CD14-positive monocyte (primary cell): ENCODE data around the gene FKBP9. TPM values are rescaled to one million over a fixed set of nuclear protein-coding genes. Genes with fewer than 3 reads are reported as not detected.

Experiments
- DNase-seq, 3 donors: peaks; one replicate each; pipeline ENCODE4 v3.0.0-alpha.2; 2011 to 2022
- H2AFZ ChIP-seq: 2 replicates; pipeline ENCODE4 v1.6.0; 2012; ENCODE audit warnings: mild to moderate bottlenecking, low read depth, low read length, inconsistent platforms; ENCODE audit not compliant: insufficient read depth, poor library complexity, severe bottlenecking
- H3K27ac ChIP-seq, 2 donors: 1 replicate in 1 of 2; 2 replicates in 1 of 2; pipeline ENCODE4 v1.5.1; 2012 to 2013; ENCODE audit warnings: low read length in 2 of 2, control low read depth in 1 of 2, inconsistent platforms in 1 of 2, low read depth in 1 of 2, mild to moderate bottlenecking in 1 of 2
- H3K27me3 ChIP-seq, 2 donors: one replicate each; pipeline versions ENCODE4 v1.6.0 to v1.6.1; 2011 to 2013; ENCODE audit warnings: low read length in 2 of 2; ENCODE audit not compliant: control insufficient read depth in 2 of 2, insufficient read depth in 2 of 2
- H3K36me3 ChIP-seq, 2 donors: replicated peaks in 1 of 2; 1 replicate in 1 of 2; 2 replicates in 1 of 2; pipeline versions ENCODE4 v1.5.1 to v1.6.1; 2012 to 2013; ENCODE audit warnings: low read length in 2 of 2, control low read depth in 1 of 2, inconsistent platforms in 1 of 2, mild to moderate bottlenecking in 1 of 2; ENCODE audit not compliant: insufficient read depth in 2 of 2, control insufficient read depth in 1 of 2
- H3K4me1 ChIP-seq, 2 donors: 1 replicate in 1 of 2; 2 replicates in 1 of 2; pipeline versions ENCODE4 v1.5.1 to v1.6.1; 2012 to 2013; ENCODE audit warnings: low read length in 2 of 2, control low read depth in 1 of 2, inconsistent platforms in 1 of 2, mild to moderate bottlenecking in 1 of 2, moderate library complexity in 1 of 2; ENCODE audit not compliant: insufficient read depth in 2 of 2, control insufficient read depth in 1 of 2
- H3K4me2 ChIP-seq: replicated peaks from 2 replicates; pipeline ENCODE3; 2012; ENCODE audit warnings: low read length, moderate library complexity, mild to moderate bottlenecking; ENCODE audit not compliant: poor library complexity, severe bottlenecking; ENCODE audit errors: extremely low read depth
- H3K4me3 ChIP-seq, 3 experiments: fragments of 200-600 bp in 1 of 3; sonication (generic) in 1 of 3; replicated peaks in 1 of 3; 1 replicate in 2 of 3; 2 replicates in 1 of 3; pipeline ENCODE4 v1.5.1; 2011 to 2013; ENCODE audit warnings: low read length in 3 of 3, mild to moderate bottlenecking in 3 of 3, control low read depth in 2 of 3, low read depth in 2 of 3, inconsistent platforms in 1 of 3, moderate library complexity in 1 of 3
- H3K79me2 ChIP-seq: 2 replicates; pipeline ENCODE4 v1.6.0; 2012; ENCODE audit warnings: mild to moderate bottlenecking, control low read depth, inconsistent platforms, low read length, moderate library complexity; ENCODE audit not compliant: insufficient read depth
- H3K9ac ChIP-seq: 2 replicates; pipeline ENCODE4 v1.6.0; 2017; ENCODE audit warnings: low read length, mild to moderate bottlenecking; ENCODE audit not compliant: insufficient read depth, poor library complexity, severe bottlenecking
- H3K9me3 ChIP-seq, 2 donors: replicated peaks in 1 of 2; 1 replicate in 1 of 2; 2 replicates in 1 of 2; pipeline versions ENCODE4 v1.5.1 to v1.6.1; 2012 to 2013; ENCODE audit warnings: low read length in 2 of 2, control low read depth in 1 of 2; ENCODE audit not compliant: control insufficient read depth in 1 of 2, insufficient read depth in 1 of 2
- H4K20me1 ChIP-seq: 2 replicates; pipeline ENCODE4 v1.6.0; 2012; ENCODE audit warnings: mild to moderate bottlenecking, low read length, control low read depth, moderate library complexity; ENCODE audit not compliant: insufficient read depth
- H3K27ac Mint-ChIP-seq, 7 donors: one replicate each; pipeline ENCODE4 v1.8.0; 2020; ENCODE audit warnings: mild to moderate bottlenecking in 7 of 7, mixed read lengths in 7 of 7, moderate library complexity in 6 of 7, inconsistent platforms in 2 of 7
- H3K27me3 Mint-ChIP-seq, 3 donors: one replicate each; pipeline ENCODE4 v1.8.0; 2021 to 2022; ENCODE audit warnings: low read depth in 3 of 3, mild to moderate bottlenecking in 3 of 3, mixed read lengths in 3 of 3, moderate library complexity in 3 of 3, inconsistent platforms in 1 of 3
- H3K36me3 Mint-ChIP-seq, 2 donors: one replicate each; pipeline ENCODE4 v1.8.0; 2020; ENCODE audit warnings: mixed read lengths in 2 of 2, inconsistent platforms in 1 of 2, mild to moderate bottlenecking in 1 of 2
- H3K4me1 Mint-ChIP-seq: one replicate; pipeline ENCODE4 v1.8.0; 2020; ENCODE audit warnings: mild to moderate bottlenecking, mixed read lengths
- H3K4me3 Mint-ChIP-seq, 2 donors: one replicate each; pipeline ENCODE4 v1.8.0; 2020; ENCODE audit warnings: mild to moderate bottlenecking in 2 of 2, mixed read lengths in 2 of 2, moderate library complexity in 1 of 2
- H3K9me3 Mint-ChIP-seq, 7 donors: one replicate each; pipeline ENCODE4 v1.8.0; 2020 to 2022; ENCODE audit warnings: mixed read lengths in 7 of 7, mild to moderate bottlenecking in 6 of 7, moderate library complexity in 6 of 7, inconsistent platforms in 2 of 7
- WGBS: methylation state at CpG from one replicate; pipeline ENCODE4 v1.1.5; 2013; ENCODE audit warnings: missing lambda C conversion rate; ENCODE audit not compliant: insufficient coverage; 5-methylcytosine and 5-hydroxymethylcytosine counted together
- intact Hi-C, 2 donors: fragments of 100-400 bp; cut with micrococcal nuclease; formaldehyde crosslinking; loops; one replicate each; pipeline versions ENCODE4 v1.15.0 to v1.15.1; 2023
- polyA plus RNA-seq, 3 donors: library from polyadenylated mRNA; depleted of rRNA in 1 of 3; unstranded in 2 of 3; stranded (reverse) in 1 of 3; fragments of 300-500 nt in 2 of 3; fragments of >200 nt in 1 of 3; fragmentation: Illumina TruSeq in 2 of 3; gene quantifications; 1 replicate in 2 of 3; 2 replicates in 1 of 3; pipeline ENCODE4 v1.2.3, GENCODE V29; 2012 to 2021
- TF ChIP-seq, protein P1 (sequence below): fragments of 200-600 bp; IDR thresholded peaks from one replicate; pipeline ENCODE4 v1.8.0; 2022; ENCODE audit warnings: antibody characterized with exemption, mild to moderate bottlenecking

Gene FKBP9
- polyA plus RNA-seq, 3 donors: 2.9 to 5.6 (median 4.2) TPM

DNA sequence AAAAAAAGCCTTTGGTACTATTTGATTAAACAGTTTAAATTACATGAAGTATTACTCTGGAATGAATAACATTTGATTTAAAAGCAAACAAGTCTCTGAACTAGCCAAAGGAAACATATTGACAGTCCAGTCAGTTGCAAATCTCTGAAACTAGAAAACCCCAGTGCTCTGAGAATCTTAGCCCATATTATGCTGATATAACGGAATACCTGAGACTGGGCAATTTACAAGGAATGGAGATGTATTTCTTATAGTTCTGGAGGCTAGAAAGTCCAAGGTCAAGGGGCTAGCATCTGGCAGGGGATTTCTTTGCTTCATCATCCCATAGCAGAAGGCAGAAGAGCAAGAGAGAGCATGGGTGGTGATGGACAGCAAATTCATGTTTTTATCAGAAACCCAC is 21.7 kb upstream of the FKBP9 start:
- TF ChIP-seq, protein P1, sequence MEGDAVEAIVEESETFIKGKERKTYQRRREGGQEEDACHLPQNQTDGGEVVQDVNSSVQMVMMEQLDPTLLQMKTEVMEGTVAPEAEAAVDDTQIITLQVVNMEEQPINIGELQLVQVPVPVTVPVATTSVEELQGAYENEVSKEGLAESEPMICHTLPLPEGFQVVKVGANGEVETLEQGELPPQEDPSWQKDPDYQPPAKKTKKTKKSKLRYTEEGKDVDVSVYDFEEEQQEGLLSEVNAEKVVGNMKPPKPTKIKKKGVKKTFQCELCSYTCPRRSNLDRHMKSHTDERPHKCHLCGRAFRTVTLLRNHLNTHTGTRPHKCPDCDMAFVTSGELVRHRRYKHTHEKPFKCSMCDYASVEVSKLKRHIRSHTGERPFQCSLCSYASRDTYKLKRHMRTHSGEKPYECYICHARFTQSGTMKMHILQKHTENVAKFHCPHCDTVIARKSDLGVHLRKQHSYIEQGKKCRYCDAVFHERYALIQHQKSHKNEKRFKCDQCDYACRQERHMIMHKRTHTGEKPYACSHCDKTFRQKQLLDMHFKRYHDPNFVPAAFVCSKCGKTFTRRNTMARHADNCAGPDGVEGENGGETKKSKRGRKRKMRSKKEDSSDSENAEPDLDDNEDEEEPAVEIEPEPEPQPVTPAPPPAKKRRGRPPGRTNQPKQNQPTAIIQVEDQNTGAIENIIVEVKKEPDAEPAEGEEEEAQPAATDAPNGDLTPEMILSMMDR: no peak
- peaks cover 7% of the 10 kb centered on the region for H3K4me1 Mint-ChIP-seq
- no peak overlapping the region for H3K4me3 Mint-ChIP-seq
- Histone ChIP-seq H3K9ac (no peak overlapping the region), H3K27ac (no peak overlapping the region), H3K4me3 (no peak overlapping the region), H3K9me3 (no peaks in the 10 kb centered on the region), H3K36me3 (peaks cover under 1 to 17% of the 10 kb centered on the region in 2 donors), H3K27me3 (no peaks in the 10 kb centered on the region), H3K79me2 (peaks cover 4% of the 10 kb centered on the region), H3K4me2 (no peak overlapping the region), H4K20me1 (no peaks in the 10 kb centered on the region), H2AFZ (no peak overlapping the region), H3K4me1 (no peaks in the 10 kb centered on the region)
- peaks cover 13 to 16% of the 10 kb centered on the region in 2 donors for H3K36me3 Mint-ChIP-seq
- no peak for DNase-seq
- H3K27ac Mint-ChIP-seq: no peak overlapping the region
- no peaks in the 10 kb centered on the region for H3K27me3 Mint-ChIP-seq
- intact Hi-C loops: loop anchor here in 1 of 2 donors (10.0 kb wide), 1 partner anchor 81 kb away; no protein-coding TSS in a partner anchor
- WGBS: no CpG with 5 or more reads among the region's 1 CpG
- H3K9me3 Mint-ChIP-seq: peaks cover 0 to 3% (median 0%) of the 10 kb centered on the region in 7 donors

DNA sequence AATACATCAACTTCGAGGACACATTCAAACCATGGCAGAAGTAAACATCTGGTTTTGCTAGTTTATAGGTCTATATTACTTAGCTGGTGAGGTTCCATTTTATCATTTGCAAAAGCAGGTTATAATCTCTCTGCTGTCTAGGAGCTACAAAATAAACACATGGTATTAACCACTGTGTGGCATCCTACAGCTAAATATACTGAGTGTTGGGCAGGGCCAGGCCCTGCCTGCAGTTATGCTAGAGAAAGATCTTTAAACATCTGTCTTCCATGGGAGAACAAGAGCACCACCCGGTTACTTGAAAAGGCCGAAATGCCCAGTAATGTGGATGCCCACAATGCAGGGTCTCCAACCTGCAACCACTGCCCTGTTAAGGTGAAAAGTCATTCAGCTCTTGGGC is 20.6 kb upstream of the FKBP9 start:
- TF ChIP-seq, protein P1: no peak
- peaks cover 3 to 13% of the 10 kb centered on the region in 2 donors for H3K36me3 Mint-ChIP-seq
- Histone ChIP-seq H2AFZ (no peak overlapping the region), H3K4me1 (peaks cover 6 to 7% of the 10 kb centered on the region in 2 donors), H3K79me2 (peaks cover 4% of the 10 kb centered on the region), H3K9ac (no peak overlapping the region), H3K4me2 (no peak overlapping the region), H3K4me3 (no peak overlapping the region), H4K20me1 (no peaks in the 10 kb centered on the region), H3K27me3 (no peaks in the 10 kb centered on the region), H3K36me3 (peaks cover 0 to 8% of the 10 kb centered on the region in 2 donors), H3K9me3 (no peaks in the 10 kb centered on the region), H3K27ac (no peak overlapping the region)
- no peak for DNase-seq
- 83% methylated on average over 1 of the region's 3 CpGs for WGBS
- no peak overlapping the region for H3K4me3 Mint-ChIP-seq
- no peak overlapping the region for H3K27ac Mint-ChIP-seq
- no peaks in the 10 kb centered on the region for H3K27me3 Mint-ChIP-seq
- peaks cover 0 to 3% (median 0%) of the 10 kb centered on the region in 7 donors for H3K9me3 Mint-ChIP-seq
- H3K4me1 Mint-ChIP-seq: peaks cover 15% of the 10 kb centered on the region
- intact Hi-C loops: loop anchor here in 1 of 2 donors (10.0 kb wide), 1 partner anchor 82 kb away; no protein-coding TSS in a partner anchor
